HG03280 (cell line): ENCODE results near the gene MLC1.

ENCODE experiments used
- ATAC-seq: cut with Tn5 transposase; IDR thresholded peaks from one replicate; pipeline ENCODE4 v1.9.1; 2021; ENCODE audit warnings: mild to moderate bottlenecking, moderate library complexity; ENCODE audit not compliant: unreplicated experiment

MLC1 gene

GRCh38 chr22:50016988-50017700, 68.1 kb downstream of the MLC1 start:
- ATAC-seq: no peak

GRCh38 chr22:50016308-50016987, 68.8 kb downstream of the MLC1 start:
- no peak for ATAC-seq

GRCh38 chr22:50015451-50016307, 69.5 kb downstream of the MLC1 start:
- no peak for ATAC-seq

GRCh38 chr22:50014655-50015401, 70.4 kb downstream of the MLC1 start:
- no peak for ATAC-seq

- ATAC-seq: no peak
Measured at GRCh38 chr22:50014053-50014501, 71.1 kb downstream of the MLC1 start.

- no peak for ATAC-seq
Measured at GRCh38 chr22:50012211-50013181, 72.7 kb downstream of the MLC1 start, which contains the start of gene IL17REL. Gene IL17REL (minus strand): TSS chr22:50012765. CDS start chr22:50012646, 119 bp downstream.

- ATAC-seq: no peak
Measured at GRCh38 chr22:50011447-50012210, 73.6 kb downstream of the MLC1 start.

GRCh38 chr22:50010676-50011446, 74.4 kb downstream of the MLC1 start:
- no peak for ATAC-seq

GRCh38 chr22:50009765-50010675, 75.2 kb downstream of the MLC1 start:
- ATAC-seq: no peak
